Pancreas (tissue), 10 donors: ENCODE results near the gene ZNF670. TPM values are rescaled to one million over a fixed set of nuclear protein-coding genes. Genes with fewer than 3 reads are reported as not detected.

Experiments used
- ATAC-seq, 4 donors: fragments of 200-7000 bp; cut with Tn5 transposase; one replicate each; pipeline versions ENCODE4 v1.8.0 to v1.9.1; 2020; ENCODE audit warnings: mild to moderate bottlenecking in 4 of 4, moderate library complexity in 4 of 4
- DNase-seq, 6 donors: peaks; one replicate each; pipeline ENCODE4 v3.0.0-alpha.2; 2020
- FAIRE-seq: peaks from 2 replicates; lab custom pipeline; 2012; peaks lifted over from hg19 to GRCh38; lab: Jason Lieb, UNC
- H3K27ac ChIP-seq, 4 donors: fragments of 200-600 bp; sonication (generic); 1 replicate in 3 of 4; 2 replicates in 1 of 4; pipeline versions ENCODE4 v1.5.0 to v1.8.0; 2020
- H3K27me3 ChIP-seq, 4 donors: fragments of 200-600 bp; one replicate each; pipeline ENCODE4 v1.8.0; 2021
- H3K36me3 ChIP-seq, 3 donors: fragments of 200-600 bp; sonication (generic) in 1 of 3; one replicate each; pipeline versions ENCODE4 v1.5.0 to v1.8.0; 2020 to 2021
- H3K4me1 ChIP-seq, 3 donors: fragments of 200-600 bp; one replicate each; pipeline ENCODE4 v1.8.0; 2021
- H3K4me3 ChIP-seq, 4 donors: fragments of 200-600 bp; sonication (generic) in 2 of 4; one replicate each; pipeline versions ENCODE4 v1.5.0 to v1.8.0; 2020 to 2021
- H3K9me3 ChIP-seq, 4 donors: fragments of 200-600 bp; one replicate each; pipeline ENCODE4 v1.8.0; 2021
- WGBS, 2 donors: extraction: QIAGEN DNeasy Blood & Tissue Kit; methylation state at CpG; one replicate each; pipeline ENCODE4 v1.1.7; 2013; 5-methylcytosine and 5-hydroxymethylcytosine counted together
- intact Hi-C, 3 donors: fragments of 100-400 bp; cut with DNase I; formaldehyde crosslinking; loops; one replicate each; pipeline versions ENCODE4 v1.11.1 to v1.14.2; 2022
- polyA plus RNA-seq, 2 donors: library from polyadenylated mRNA; stranded (reverse); fragments of 200-250 nt; gene quantifications; one replicate each; pipeline ENCODE4 v1.2.3, GENCODE V29; 2013
- total RNA-seq, 6 donors: library from RNA; stranded (reverse); fragmentation: NEBNext Ultra II Directional in 4 of 6; extraction: Animal tissue kit (Norgen Biotek cat#: 25700) in 4 of 6; gene quantifications; one replicate each; pipeline versions ENCODE4 v1.2.1 to v1.2.4, GENCODE V29; 2021 to 2023
- TF ChIP-seq, protein P1 (sequence below), 4 donors: fragments of 200-600 bp; sonication (generic) in 3 of 4; IDR thresholded peaks; one replicate each; pipeline versions ENCODE4 v1.5.0 to v1.8.0; 2021; ENCODE audit warnings: antibody characterized with exemption in 4 of 4
- donor health status: healthy with polysubstance abuse.
- donor health status: DM: no; HTN: no; CAD: no; lungs with moderate emphysema.
- donor health status: DM: no; HTN: no; CAD: no.
- donor health status: control.
- donor health status: control.
- donor health status: Bipolar disorder and iron deficiency.
- donor health status: DM: yes; HTN: yes; CAD: no.
- donor health status: DM: no; HTN: no; CAD: no.
- donor health status: DM: no; HTN: no; CAD: no.
- donor health status: DM: yes; HTN: yes; CAD: no.

Gene ZNF670
- total and polyA plus RNA-seq, 8 donors, result 0.74 to 2.3 (median 1.2) TPM

DNA sequence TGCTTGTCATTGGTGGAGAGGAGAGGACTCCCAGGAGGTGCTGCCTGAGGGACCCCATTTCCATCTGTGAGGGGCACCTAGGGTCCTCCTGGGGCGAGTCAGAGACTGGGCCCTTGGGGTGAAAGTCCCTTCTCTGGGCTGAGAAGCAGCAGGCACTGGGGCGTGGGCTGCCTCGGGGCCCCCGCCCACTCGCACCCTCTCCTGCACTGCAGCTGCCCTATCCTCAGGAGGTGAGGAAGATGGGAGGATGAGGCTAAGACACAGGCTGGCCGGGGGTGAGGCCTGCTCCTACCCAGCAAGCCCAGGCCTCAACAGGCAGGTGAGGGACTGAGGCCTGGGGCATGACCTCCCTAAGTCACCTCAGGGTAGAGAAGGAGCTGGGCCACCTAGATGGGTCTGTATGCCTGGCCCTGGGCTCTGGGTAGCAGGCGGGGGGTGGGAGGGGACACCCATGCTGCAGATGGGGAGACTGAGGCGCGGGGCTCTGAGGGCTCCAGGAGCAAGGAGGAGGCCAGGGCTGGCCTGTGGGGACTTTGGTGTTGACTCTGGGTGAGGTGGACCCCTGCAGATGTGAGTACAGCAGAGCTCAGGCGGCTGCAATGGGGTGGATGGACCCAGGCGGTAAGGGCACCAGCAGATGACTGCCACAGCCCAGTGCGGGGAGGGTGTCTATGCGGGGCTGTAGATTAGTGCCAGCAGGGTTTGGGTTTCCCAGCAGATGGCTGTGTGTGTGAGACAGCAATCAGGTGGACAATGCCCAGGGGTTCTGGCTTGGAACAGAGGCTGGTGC, 35.9 kb upstream of the ZNF670 start:
- Histone ChIP-seq H3K36me3 (no peaks in the 10 kb centered on the region), H3K4me3 (no peak overlapping the region), H3K27me3 (no peaks in the 10 kb centered on the region), H3K4me1 (no peaks in the 10 kb centered on the region), H3K9me3 (no peaks in the 10 kb centered on the region), H3K27ac (no peak overlapping the region)
- whole genome bisulfite sequencing, 2 donors, result 85 to 88% methylated on average over 13 of the region's 13 CpGs
- ATAC-seq, result no peak
- peak in 2 of 6 donors; percentile 43 to 70 for DNase-seq
- FAIRE-seq, result no peak
- intact Hi-C loops, result no loop called here
- TF ChIP-seq, protein P1, sequence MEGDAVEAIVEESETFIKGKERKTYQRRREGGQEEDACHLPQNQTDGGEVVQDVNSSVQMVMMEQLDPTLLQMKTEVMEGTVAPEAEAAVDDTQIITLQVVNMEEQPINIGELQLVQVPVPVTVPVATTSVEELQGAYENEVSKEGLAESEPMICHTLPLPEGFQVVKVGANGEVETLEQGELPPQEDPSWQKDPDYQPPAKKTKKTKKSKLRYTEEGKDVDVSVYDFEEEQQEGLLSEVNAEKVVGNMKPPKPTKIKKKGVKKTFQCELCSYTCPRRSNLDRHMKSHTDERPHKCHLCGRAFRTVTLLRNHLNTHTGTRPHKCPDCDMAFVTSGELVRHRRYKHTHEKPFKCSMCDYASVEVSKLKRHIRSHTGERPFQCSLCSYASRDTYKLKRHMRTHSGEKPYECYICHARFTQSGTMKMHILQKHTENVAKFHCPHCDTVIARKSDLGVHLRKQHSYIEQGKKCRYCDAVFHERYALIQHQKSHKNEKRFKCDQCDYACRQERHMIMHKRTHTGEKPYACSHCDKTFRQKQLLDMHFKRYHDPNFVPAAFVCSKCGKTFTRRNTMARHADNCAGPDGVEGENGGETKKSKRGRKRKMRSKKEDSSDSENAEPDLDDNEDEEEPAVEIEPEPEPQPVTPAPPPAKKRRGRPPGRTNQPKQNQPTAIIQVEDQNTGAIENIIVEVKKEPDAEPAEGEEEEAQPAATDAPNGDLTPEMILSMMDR (IDR thresholded peaks at IDR 0.05), result no peak

DNA sequence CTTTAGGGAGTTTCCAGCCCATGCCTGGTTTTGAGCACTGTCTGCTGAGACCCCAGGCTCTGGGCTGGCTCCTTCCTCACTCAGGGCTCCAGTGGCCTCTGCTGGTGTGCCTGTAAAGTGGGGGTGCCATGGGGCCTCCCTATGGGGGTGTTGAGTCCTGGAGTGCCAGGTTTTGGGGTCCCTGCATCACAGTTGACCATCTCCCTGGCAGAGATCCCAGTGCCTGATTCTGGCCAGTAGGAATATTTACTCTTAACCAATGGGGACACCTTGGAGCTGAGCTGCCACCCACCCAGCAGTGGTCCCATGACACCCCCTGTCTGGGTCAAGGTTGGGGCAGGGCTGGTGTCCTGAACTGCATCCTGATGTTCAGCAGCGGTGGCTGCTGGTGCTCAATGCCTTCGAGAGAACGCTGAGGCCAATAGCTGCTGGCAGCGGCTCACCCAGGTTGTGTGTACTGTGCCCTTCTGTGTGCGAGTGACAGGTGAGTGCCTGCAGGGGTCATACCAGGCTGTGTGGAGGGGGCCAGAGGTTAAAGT, 35.2 kb upstream of the ZNF670 start:
- H3K4me3 ChIP-seq, result no peak overlapping the region
- DNase-seq, result peak in 2 of 6 donors; percentile 53
- H3K27ac ChIP-seq, result peak overlapping the region; percentile 4 to 77 (median 76)
- TF ChIP-seq, protein P1 (IDR thresholded peaks at IDR 0.05), result no peak
- WGBS, 2 donors, result 88 to 89% methylated on average over 5 of the region's 5 CpGs
- FAIRE-seq, result no peak
- H3K27me3 ChIP-seq, result no peaks in the 10 kb centered on the region
- no peaks in the 10 kb centered on the region for H3K36me3 ChIP-seq
- no peaks in the 10 kb centered on the region for H3K4me1 ChIP-seq
- intact Hi-C loops, result no loop called here
- no peaks in the 10 kb centered on the region for H3K9me3 ChIP-seq
- ATAC-seq, result no peak

DNA sequence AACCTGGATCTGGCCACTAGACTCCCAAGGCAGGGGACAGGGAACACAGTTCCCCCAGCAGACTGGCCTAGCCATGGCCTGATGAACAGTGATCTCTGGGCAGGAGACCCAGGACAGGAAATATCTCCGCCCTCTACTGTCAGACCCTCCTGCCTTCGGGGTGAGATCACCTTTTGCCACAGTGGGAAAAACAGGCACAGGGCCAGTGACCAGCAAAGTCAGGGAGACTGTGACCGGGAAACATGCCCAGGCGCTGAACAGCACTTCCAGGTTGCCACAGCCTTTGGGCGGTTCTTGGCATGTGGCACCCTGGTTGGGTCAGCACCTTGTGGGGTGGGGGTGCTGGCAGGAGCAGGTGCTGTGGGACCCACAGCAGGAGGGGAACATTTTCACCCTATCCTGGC, 34.5 kb upstream of the ZNF670 start:
- peak; percentile 17 to 44 (median 34) for ATAC-seq

DNA sequence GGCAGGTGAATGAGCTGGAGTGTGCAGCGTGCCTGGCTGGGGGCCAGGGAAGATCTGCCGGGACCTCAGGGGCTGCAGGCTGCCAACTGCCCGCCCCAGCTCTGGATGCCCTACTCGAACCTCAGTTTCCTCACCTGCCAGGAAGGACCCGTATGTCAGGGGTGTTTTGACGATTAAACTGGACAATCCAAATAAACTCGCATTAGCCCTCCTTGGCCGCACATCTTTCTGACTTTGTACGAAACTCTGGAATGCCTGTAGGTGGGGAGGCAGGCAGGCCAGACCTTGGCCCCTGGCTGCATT, 33.8 kb upstream of the ZNF670 start:
- DNase-seq (peak in 1 of 6 donors; percentile 26), FAIRE-seq (no peak), ATAC-seq (peak in 1 of 4 donors; percentile 23)
- Histone ChIP-seq H3K27me3 (no peaks in the 10 kb centered on the region), H3K27ac (peak overlapping the region in 3 of 4 donors; percentile 75 to 77 (median 77)), H3K36me3 (no peaks in the 10 kb centered on the region), H3K9me3 (no peaks in the 10 kb centered on the region), H3K4me3 (peak overlapping the region; percentile 61 to 74 (median 71)), H3K4me1 (no peaks in the 10 kb centered on the region)
- 42 to 51% methylated on average over 9 of the region's 9 CpGs for WGBS, 2 donors
- TF ChIP-seq, protein P1 (IDR thresholded peaks at IDR 0.05), result no peak
- intact Hi-C loops, result no loop called here

More for the DNA sequence above, 34.5 kb upstream of the ZNF670 start:
- Histone ChIP-seq H3K4me1 (no peaks in the 10 kb centered on the region), H3K27ac (peak overlapping the region; percentile 4 to 77 (median 76)), H3K4me3 (no peak overlapping the region), H3K27me3 (no peaks in the 10 kb centered on the region), H3K9me3 (no peaks in the 10 kb centered on the region), H3K36me3 (no peaks in the 10 kb centered on the region)
- FAIRE-seq (no peak), DNase-seq (peak in 5 of 6 donors; percentile 57 to 80 (median 75))
- 61 to 69% methylated on average over 5 of the region's 5 CpGs for WGBS, 2 donors
- intact Hi-C loops, result no loop called here
- TF ChIP-seq, protein P1 (IDR thresholded peaks at IDR 0.05), result no peak
